ENCODE measurements around the gene IFFO2. TPM values are rescaled to one million over a fixed set of nuclear protein-coding genes. Genes with fewer than 3 reads are reported as not detected.
A peak's percentile ranks its signal among the peaks of the same experiment; 100 is the strongest.

The IFFO2 gene
- total RNA-seq, 6 donors from 2014 or later: 9.2 to 19.3 (median 11.0) TPM

DNA sequence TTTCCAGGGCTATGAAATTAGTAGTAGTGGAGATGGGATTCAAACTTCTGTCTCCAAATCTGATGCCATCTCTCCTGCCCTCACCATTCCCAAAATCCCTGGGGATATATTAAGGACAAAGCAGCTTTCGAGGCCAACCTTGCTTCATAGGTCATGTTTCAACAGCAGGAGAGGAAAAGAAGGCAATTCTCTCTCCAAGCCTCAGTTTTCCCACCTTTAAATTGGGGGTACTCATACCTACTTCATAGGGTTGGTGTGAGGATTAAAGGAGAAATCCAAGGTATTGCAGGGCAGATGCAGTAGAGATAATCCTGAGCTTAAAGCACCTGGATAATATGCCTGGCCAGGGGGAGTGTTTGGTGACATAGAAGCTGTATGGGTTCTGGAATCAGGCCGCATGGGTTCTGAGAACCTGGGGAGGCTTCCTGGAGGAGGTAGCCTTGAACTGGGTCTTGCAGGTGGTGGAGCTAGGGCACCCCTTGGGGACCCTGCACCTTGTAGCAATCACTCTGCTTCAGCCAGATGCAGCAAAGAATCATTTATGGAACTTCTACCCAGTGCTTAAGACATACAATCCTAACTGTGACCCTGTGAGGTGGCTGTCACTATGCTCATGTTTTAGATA lies 10.7 kb upstream of the IFFO2 start:
- DNase-seq: no peak
- Histone ChIP-seq H3K4me3 (no peak overlapping the region), H3K4me1 (peaks cover 0 to 9% (median 1%) of the 10 kb centered on the region in 4 donors), H3K27me3 (no peaks in the 10 kb centered on the region), H3K36me3 (no peaks in the 10 kb centered on the region), H3K9me3 (no peaks in the 10 kb centered on the region), H3K27ac (no peak overlapping the region)
- ATAC-seq (ENCODE audit: low FRiP score in 2 of 2): no peak
- TF ChIP-seq POLR2A (IDR thresholded peaks at IDR 0.05) (no peak), EP300 (IDR thresholded peaks at IDR 0.05) (no peak), POLR2AphosphoS5 (IDR thresholded peaks at IDR 0.05) (no peak), CTCF (IDR thresholded peaks at IDR 0.05) (no peak)
- WGBS, 2 donors: 94% methylated on average over 2 of the region's 2 CpGs

GRCh38 chr1:18965206-18966173 lies 9.0 kb upstream of the IFFO2 start:
- DNase-seq (peak in 1 of 2 donors; percentile 58), ATAC-seq (ENCODE audit: low FRiP score in 2 of 2) (no peak)
- H3K4me1 ChIP-seq: peaks cover 0 to 9% (median 1%) of the 10 kb centered on the region in 4 donors
- 75 to 82% methylated on average over 15 to 17 of the region's 17 CpGs for WGBS, 2 donors
- H3K36me3 ChIP-seq: no peaks in the 10 kb centered on the region
- TF ChIP-seq POLR2A (IDR thresholded peaks at IDR 0.05) (no peak), CTCF (IDR thresholded peaks at IDR 0.05) (no peak), POLR2AphosphoS5 (IDR thresholded peaks at IDR 0.05) (no peak), EP300 (IDR thresholded peaks at IDR 0.05) (no peak)
- no peaks in the 10 kb centered on the region for H3K27me3 ChIP-seq
- no peaks in the 10 kb centered on the region for H3K9me3 ChIP-seq
- no peak overlapping the region for H3K27ac ChIP-seq
- H3K4me3 ChIP-seq: no peak overlapping the region

GRCh38 chr1:18963968-18964367 lies 7.5 kb upstream of the IFFO2 start:
- ATAC-seq (ENCODE audit: low FRiP score in 2 of 2): no peak
- no peaks in the 10 kb centered on the region for H3K9me3 ChIP-seq
- no peaks in the 10 kb centered on the region for H3K36me3 ChIP-seq
- H3K4me1 ChIP-seq: peaks cover 0 to 9% (median 1%) of the 10 kb centered on the region in 4 donors
- no peak for DNase-seq
- no peak overlapping the region for H3K27ac ChIP-seq
- no peak for TF ChIP-seq CTCF (IDR thresholded peaks at IDR 0.05)
- TF ChIP-seq POLR2A (IDR thresholded peaks at IDR 0.05): no peak
- TF ChIP-seq POLR2AphosphoS5 (IDR thresholded peaks at IDR 0.05): no peak
- TF ChIP-seq EP300 (IDR thresholded peaks at IDR 0.05): no peak
- H3K27me3 ChIP-seq: no peaks in the 10 kb centered on the region
- no peak overlapping the region for H3K4me3 ChIP-seq
- WGBS, 2 donors: 68 to 72% methylated on average over 4 of the region's 4 CpGs

DNA sequence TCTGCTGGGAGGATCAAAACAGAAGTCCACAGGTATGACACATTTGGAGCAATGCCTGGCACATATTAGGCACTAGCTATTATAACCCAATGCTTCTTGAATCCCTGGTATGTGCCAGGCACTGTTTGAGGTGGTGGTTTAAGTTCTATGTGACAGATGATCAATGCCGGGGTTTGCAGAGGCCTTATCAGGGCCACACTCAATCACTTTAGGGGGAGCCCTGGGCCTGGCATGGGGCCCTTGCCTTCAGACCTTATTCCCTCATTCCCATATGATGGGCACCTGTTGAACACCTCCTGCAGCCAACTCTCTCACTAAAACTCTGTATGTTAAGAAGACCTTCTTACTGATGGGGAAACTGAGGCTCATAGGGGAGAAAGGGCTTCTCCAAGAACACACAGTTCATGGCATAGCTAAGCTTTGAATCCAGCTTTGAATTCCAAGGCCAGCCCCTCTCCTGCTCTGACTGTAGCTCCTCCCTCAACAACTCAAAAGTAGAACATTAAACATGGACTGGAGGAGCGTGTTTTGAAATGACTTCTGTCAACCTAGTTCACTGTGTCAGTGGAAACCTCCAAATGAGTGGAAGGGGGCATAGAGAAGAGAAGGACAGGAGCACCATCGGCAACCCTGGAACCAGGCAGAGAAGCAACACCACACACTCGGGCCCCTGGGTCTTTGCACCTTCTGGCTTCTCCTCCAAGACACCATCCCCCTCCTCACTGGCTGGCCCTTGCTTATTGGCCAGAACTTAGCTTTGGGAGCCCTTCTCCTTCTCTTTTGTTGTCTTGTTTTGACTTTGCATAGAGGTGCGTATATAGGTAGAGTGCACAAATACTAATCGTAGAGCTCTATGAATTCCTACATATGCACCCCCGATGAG lies 6.6 kb upstream of the IFFO2 start:
- no peaks in the 10 kb centered on the region for H3K27me3 ChIP-seq
- ATAC-seq (ENCODE audit: low FRiP score in 2 of 2) (no peak), DNase-seq (no peak)
- H3K9me3 ChIP-seq: no peaks in the 10 kb centered on the region
- 82 to 83% methylated on average over 7 of the region's 7 CpGs for WGBS, 2 donors
- TF ChIP-seq EP300 (IDR thresholded peaks at IDR 0.05): no peak
- no peak for TF ChIP-seq POLR2A (IDR thresholded peaks at IDR 0.05)
- no peak for TF ChIP-seq POLR2AphosphoS5 (IDR thresholded peaks at IDR 0.05)
- no peak for TF ChIP-seq CTCF (IDR thresholded peaks at IDR 0.05)
- no peak overlapping the region for H3K4me3 ChIP-seq
- H3K36me3 ChIP-seq: no peaks in the 10 kb centered on the region
- H3K27ac ChIP-seq: no peak overlapping the region
- H3K4me1 ChIP-seq: peaks cover 0 to 9% (median 1%) of the 10 kb centered on the region in 4 donors

Measured in upper lobe of left lung (tissue), 6 donors.